ENCODE results near the gene PDGFA.

PDGFA gene

DNA sequence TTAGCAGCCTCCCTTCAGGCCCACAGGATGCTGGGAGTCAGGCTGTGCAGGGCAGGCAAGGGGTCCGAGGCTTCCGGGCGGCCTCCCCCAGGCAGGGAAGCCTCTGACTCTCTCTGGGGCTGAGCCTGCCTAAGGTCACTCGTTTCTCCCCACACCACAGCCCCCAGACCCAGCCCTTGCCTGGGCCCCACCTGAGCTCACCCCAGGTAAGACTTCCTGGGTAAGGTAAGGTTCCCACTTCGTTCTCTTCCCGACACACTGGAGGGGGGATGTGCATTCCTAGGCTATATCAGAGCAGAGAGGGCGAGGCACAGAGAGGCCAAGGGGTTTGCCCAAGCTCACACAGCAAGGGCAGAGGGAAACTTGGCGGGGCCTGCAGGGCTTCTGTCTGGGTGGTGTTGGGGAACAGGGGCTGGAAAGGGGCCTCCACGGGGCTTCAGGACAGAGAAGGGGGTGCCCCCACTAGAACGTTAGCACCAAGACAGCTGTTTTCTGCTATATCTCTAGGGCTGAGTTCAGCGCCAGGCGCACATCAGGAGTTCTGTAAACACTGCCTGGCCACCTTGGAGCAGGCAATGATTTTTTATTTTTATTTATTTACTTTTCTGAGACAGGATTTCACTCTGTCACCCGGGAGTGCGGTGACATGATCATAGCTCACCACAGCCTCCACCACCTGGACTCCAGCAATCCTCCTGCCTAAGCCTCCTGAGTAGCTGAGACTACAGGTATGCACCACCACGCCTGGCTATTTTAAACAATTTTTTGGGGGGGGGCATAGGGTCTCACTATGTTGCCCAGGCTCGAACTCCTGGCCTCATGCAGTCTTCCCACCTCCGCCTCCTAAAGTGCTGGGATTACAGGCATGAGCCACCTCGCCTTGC, 24.9 kb upstream of the PDGFA start:
- H3K4me1 Mint-ChIP-seq = peaks cover 11% of the 10 kb centered on the region
- no peak overlapping the region for H3K27ac Mint-ChIP-seq
- no peaks in the 10 kb centered on the region for H3K9me3 Mint-ChIP-seq
- ATAC-seq (no peak), DNase-seq (no peak)
- H3K4me3 Mint-ChIP-seq = no peak overlapping the region
- peaks cover 7% of the 10 kb centered on the region for H3K36me3 Mint-ChIP-seq (ENCODE audit: low read depth)
- H3K27me3 Mint-ChIP-seq = no peaks in the 10 kb centered on the region

DNA sequence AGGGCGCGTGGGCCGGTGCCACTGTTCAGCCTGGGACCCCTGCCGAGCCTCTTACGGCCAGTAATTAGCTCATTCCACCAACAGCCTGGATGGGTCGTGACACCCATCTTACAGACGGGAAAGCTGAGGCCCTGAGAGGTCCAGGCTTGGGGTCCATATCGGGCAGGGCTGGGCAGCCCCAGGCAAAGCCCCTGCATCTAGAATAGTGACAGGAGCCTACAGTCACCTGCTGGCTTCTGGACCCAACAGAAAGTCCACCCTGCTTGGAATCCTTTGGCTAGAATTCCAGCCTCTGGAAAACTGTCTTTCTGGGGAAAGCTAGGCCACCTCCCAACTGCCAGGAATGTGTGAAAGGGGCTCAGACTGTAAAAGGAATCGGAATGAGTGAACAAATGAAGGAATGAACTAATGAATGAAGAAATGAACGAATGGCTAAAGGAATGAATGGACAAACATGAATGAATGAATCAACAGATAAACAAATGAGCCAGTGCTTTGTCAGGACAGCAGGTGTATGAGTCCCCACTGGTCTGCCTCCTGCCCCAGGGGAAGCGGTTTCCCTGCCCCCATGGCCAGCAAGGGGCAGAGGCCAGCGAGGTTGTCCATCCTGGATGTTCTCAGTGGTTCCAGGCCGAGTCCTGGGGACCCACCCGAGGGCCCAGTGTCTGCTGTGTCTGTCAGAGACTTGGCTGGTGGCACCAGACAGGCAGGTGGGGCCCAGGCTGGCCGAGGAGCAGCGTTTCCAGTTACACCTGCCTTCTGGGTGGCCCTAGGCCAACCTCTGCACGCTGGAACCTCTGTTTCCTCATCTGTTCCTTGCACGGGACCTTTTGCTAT, 24.1 kb upstream of the PDGFA start:
- Mint-ChIP-seq H3K36me3 (ENCODE audit: low read depth) (peaks cover 3% of the 10 kb centered on the region), H3K9me3 (no peaks in the 10 kb centered on the region), H3K4me3 (no peak overlapping the region), H3K27ac (peak overlapping the region; percentile 17), H3K27me3 (no peaks in the 10 kb centered on the region), H3K4me1 (peaks cover 11% of the 10 kb centered on the region)
- no peak for ATAC-seq
- no peak for DNase-seq

- peaks cover 2% of the 10 kb centered on the region for H3K36me3 Mint-ChIP-seq (ENCODE audit: low read depth)
- DNase-seq (peak; percentile 65), ATAC-seq (peak; percentile 89)
- H3K4me1 Mint-ChIP-seq = peaks cover 11% of the 10 kb centered on the region
- H3K4me3 Mint-ChIP-seq = no peak overlapping the region
- no peaks in the 10 kb centered on the region for H3K27me3 Mint-ChIP-seq
- H3K9me3 Mint-ChIP-seq = no peaks in the 10 kb centered on the region
- H3K27ac Mint-ChIP-seq = peak overlapping the region; percentile 74
Observed at GRCh38 chr7:542713-543500, 23.3 kb upstream of the PDGFA start.

GRCh38 chr7:542131-542712, 22.6 kb upstream of the PDGFA start:
- Mint-ChIP-seq H3K4me3 (no peak overlapping the region), H3K9me3 (no peaks in the 10 kb centered on the region), H3K4me1 (peaks cover 11% of the 10 kb centered on the region), H3K27ac (no peak overlapping the region), H3K36me3 (ENCODE audit: low read depth) (no peaks in the 10 kb centered on the region), H3K27me3 (no peaks in the 10 kb centered on the region)
- DNase-seq = no peak
- no peak for ATAC-seq

GRCh38 chr7:541661-542060, 22.0 kb upstream of the PDGFA start:
- no peak for ATAC-seq
- no peak overlapping the region for H3K27ac Mint-ChIP-seq

GRCh38 chr7:540997-541396, 21.4 kb upstream of the PDGFA start:
- H3K27ac Mint-ChIP-seq = no peak overlapping the region
- H3K9me3 Mint-ChIP-seq = no peaks in the 10 kb centered on the region
- H3K36me3 Mint-ChIP-seq (ENCODE audit: low read depth) = no peaks in the 10 kb centered on the region
- DNase-seq (no peak), ATAC-seq (no peak)
- no peak overlapping the region for H3K4me3 Mint-ChIP-seq
- peaks cover 11% of the 10 kb centered on the region for H3K4me1 Mint-ChIP-seq
- no peaks in the 10 kb centered on the region for H3K27me3 Mint-ChIP-seq

More at GRCh38 chr7:541661-542060, 22.0 kb upstream of the PDGFA start:
- peaks cover 11% of the 10 kb centered on the region for H3K4me1 Mint-ChIP-seq
- H3K36me3 Mint-ChIP-seq (ENCODE audit: low read depth) = no peaks in the 10 kb centered on the region
- H3K27me3 Mint-ChIP-seq = no peaks in the 10 kb centered on the region
- H3K9me3 Mint-ChIP-seq = no peaks in the 10 kb centered on the region
- no peak overlapping the region for H3K4me3 Mint-ChIP-seq
- no peak for DNase-seq

GRCh38 chr7:540579-540978, 20.9 kb upstream of the PDGFA start:
- no peaks in the 10 kb centered on the region for H3K27me3 Mint-ChIP-seq
- H3K4me1 Mint-ChIP-seq = peaks cover 11% of the 10 kb centered on the region
- no peak overlapping the region for H3K4me3 Mint-ChIP-seq
- DNase-seq (no peak), ATAC-seq (no peak)
- H3K36me3 Mint-ChIP-seq (ENCODE audit: low read depth) = no peaks in the 10 kb centered on the region
- H3K27ac Mint-ChIP-seq = no peak overlapping the region
- no peaks in the 10 kb centered on the region for H3K9me3 Mint-ChIP-seq

- Mint-ChIP-seq H3K36me3 (ENCODE audit: low read depth) (no peaks in the 10 kb centered on the region), H3K27me3 (no peaks in the 10 kb centered on the region), H3K4me3 (no peak overlapping the region), H3K4me1 (peaks cover 11% of the 10 kb centered on the region), H3K9me3 (no peaks in the 10 kb centered on the region), H3K27ac (no peak overlapping the region)
- DNase-seq = no peak
- ATAC-seq = no peak
Observed at GRCh38 chr7:539731-540411, 20.2 kb upstream of the PDGFA start.

- Mint-ChIP-seq H3K9me3 (no peaks in the 10 kb centered on the region), H3K27ac (no peak overlapping the region), H3K4me1 (peaks cover 11% of the 10 kb centered on the region), H3K4me3 (no peak overlapping the region), H3K36me3 (ENCODE audit: low read depth) (no peaks in the 10 kb centered on the region), H3K27me3 (no peaks in the 10 kb centered on the region)
- ATAC-seq (no peak), DNase-seq (no peak)
Observed at GRCh38 chr7:538764-539685, 19.4 kb upstream of the PDGFA start.

- no peak for DNase-seq
- Mint-ChIP-seq H3K27me3 (peaks cover 3% of the 10 kb centered on the region), H3K4me1 (peaks cover 9% of the 10 kb centered on the region), H3K27ac (no peak overlapping the region), H3K4me3 (no peak overlapping the region), H3K9me3 (no peaks in the 10 kb centered on the region), H3K36me3 (ENCODE audit: low read depth) (no peaks in the 10 kb centered on the region)
- ATAC-seq = no peak
Observed at GRCh38 chr7:537911-538634, 18.4 kb upstream of the PDGFA start.

DNA sequence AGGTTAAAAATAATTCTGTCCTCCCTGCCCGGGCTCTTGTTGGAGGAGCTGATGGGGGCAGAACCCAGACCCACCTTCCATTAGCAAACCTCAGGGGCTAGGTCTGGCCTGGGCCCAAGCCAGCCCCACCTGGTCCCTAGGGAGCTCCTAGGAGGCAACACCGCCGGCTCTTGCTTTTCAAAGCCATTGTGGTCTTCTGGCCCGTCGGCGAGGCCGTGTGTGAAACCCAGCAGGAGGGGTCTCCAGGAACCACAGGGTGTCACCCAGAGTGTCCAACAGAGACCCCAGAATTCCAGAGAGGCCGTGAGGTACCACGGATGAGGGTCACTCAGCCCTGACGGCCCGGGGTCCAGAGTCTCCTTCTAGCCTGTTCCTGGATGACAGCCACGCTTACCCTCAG, 16.6 kb upstream of the PDGFA start:
- no peak for ATAC-seq
- H3K4me1 Mint-ChIP-seq = peaks cover 6% of the 10 kb centered on the region
- no peak overlapping the region for H3K4me3 Mint-ChIP-seq
- H3K9me3 Mint-ChIP-seq = no peaks in the 10 kb centered on the region
- H3K36me3 Mint-ChIP-seq (ENCODE audit: low read depth) = no peaks in the 10 kb centered on the region
- H3K27ac Mint-ChIP-seq = no peak overlapping the region
- no peak for DNase-seq
- peaks cover 3% of the 10 kb centered on the region for H3K27me3 Mint-ChIP-seq

GRCh38 chr7:534959-535358, 15.3 kb upstream of the PDGFA start:
- Mint-ChIP-seq H3K4me1 (peaks cover 10% of the 10 kb centered on the region), H3K9me3 (no peaks in the 10 kb centered on the region), H3K27me3 (peaks cover 5% of the 10 kb centered on the region), H3K36me3 (ENCODE audit: low read depth) (no peaks in the 10 kb centered on the region), H3K27ac (no peak overlapping the region), H3K4me3 (no peak overlapping the region)
- DNase-seq = no peak
- no peak for ATAC-seq
